Esophagus squamous epithelium (tissue), 4 donors: ENCODE measurements around the gene RBM14.

ENCODE experiments used
- CTCF ChIP-seq, 6 experiments: fragments of 450-650 bp in 4 of 6; fragments of 200-600 bp in 2 of 6; sonication (generic) in 2 of 6; IDR thresholded peaks; one replicate each; pipeline ENCODE4 v1.5.1; 2016 to 2019; ENCODE audit warnings: antibody characterized with exemption in 6 of 6, mild to moderate bottlenecking in 4 of 6, moderate library complexity in 4 of 6
- POLR2A ChIP-seq, 4 donors: fragments of 450-650 bp; IDR thresholded peaks; one replicate each; pipeline ENCODE4 v1.6.1; 2017; ENCODE audit warnings: antibody characterized with exemption in 4 of 4, mild to moderate bottlenecking in 4 of 4, moderate library complexity in 3 of 4

DNA sequence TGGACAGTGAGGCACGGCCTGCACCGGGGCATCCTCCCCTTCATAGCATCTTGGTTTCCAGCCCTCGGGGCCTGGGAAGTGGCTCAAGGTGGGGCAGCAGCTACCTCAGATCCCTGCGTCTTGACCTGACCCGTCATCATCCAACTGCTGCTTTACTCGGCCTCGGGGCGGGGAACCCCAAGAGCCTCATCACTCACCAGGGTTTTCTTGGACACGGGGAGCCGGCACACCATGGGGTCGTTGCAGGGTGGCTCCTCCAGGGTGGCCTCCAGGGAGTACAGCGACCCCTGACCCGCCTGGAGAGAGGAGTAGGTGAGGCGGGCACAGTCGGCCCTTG is 48.7 kb upstream of the RBM14 start:
- no peak for TF ChIP-seq CTCF (IDR thresholded peaks at IDR 0.05)
- no peak for TF ChIP-seq POLR2A (IDR thresholded peaks at IDR 0.05)
